ENCODE data around the gene POTEI. TPM values are rescaled to one million over a fixed set of nuclear protein-coding genes. Genes with fewer than 3 reads are reported as not detected.
"Not testable (repeated sequence)": the region's sequence is repeated elsewhere in the genome, so short reads cannot be mapped to it uniquely, and the experiment has no call there.

Gene POTEI
- total RNA-seq: not detected

GRCh38 chr2:130509228-130509627, at the start of gene POTEI:
Gene POTEI, minus strand, starts transcription at chr2:130509328. Its CDS starts 93 bp downstream, at chr2:130509235.
- not testable (repeated sequence) for ATAC-seq (ENCODE audit: insufficient number of reproducible peaks, low FRiP score, low read depth); H3K36me3 ChIP-seq; H3K27ac ChIP-seq; H3K27me3 ChIP-seq (replicated peaks; ENCODE audit: insufficient read depth); H3K4me1 ChIP-seq (ENCODE audit: control insufficient read depth in 1 of 2, low read depth in 2 of 2); DNase-seq (ENCODE audit: low spot score); H3K9me3 ChIP-seq; H3K4me3 ChIP-seq

GRCh38 chr2:130556441-130556840, 47.3 kb upstream of the POTEI start:
- not testable (repeated sequence) for H3K27me3 ChIP-seq (replicated peaks; ENCODE audit: insufficient read depth); ATAC-seq (ENCODE audit: insufficient number of reproducible peaks, low FRiP score, low read depth); H3K36me3 ChIP-seq; H3K4me3 ChIP-seq; H3K27ac ChIP-seq; H3K9me3 ChIP-seq; DNase-seq (ENCODE audit: low spot score); H3K4me1 ChIP-seq (ENCODE audit: control insufficient read depth in 1 of 2, low read depth in 2 of 2)

GRCh38 chr2:130554178-130554577, 45.0 kb upstream of the POTEI start:
- H3K9me3 ChIP-seq; H3K4me1 ChIP-seq (ENCODE audit: control insufficient read depth in 1 of 2, low read depth in 2 of 2); H3K27ac ChIP-seq; H3K27me3 ChIP-seq (replicated peaks; ENCODE audit: insufficient read depth); H3K36me3 ChIP-seq; ATAC-seq (ENCODE audit: insufficient number of reproducible peaks, low FRiP score, low read depth); H3K4me3 ChIP-seq; DNase-seq (ENCODE audit: low spot score): not testable (repeated sequence)

GRCh38 chr2:130549475-130549874, 40.3 kb upstream of the POTEI start:
- H3K27ac ChIP-seq; H3K27me3 ChIP-seq (replicated peaks; ENCODE audit: insufficient read depth); H3K4me3 ChIP-seq; DNase-seq (ENCODE audit: low spot score); ATAC-seq (ENCODE audit: insufficient number of reproducible peaks, low FRiP score, low read depth); H3K36me3 ChIP-seq; H3K9me3 ChIP-seq; H3K4me1 ChIP-seq (ENCODE audit: control insufficient read depth in 1 of 2, low read depth in 2 of 2): not testable (repeated sequence)

- not testable (repeated sequence) for H3K4me1 ChIP-seq (ENCODE audit: control insufficient read depth in 1 of 2, low read depth in 2 of 2); ATAC-seq (ENCODE audit: insufficient number of reproducible peaks, low FRiP score, low read depth); H3K36me3 ChIP-seq; H3K27ac ChIP-seq; H3K9me3 ChIP-seq; H3K4me3 ChIP-seq; H3K27me3 ChIP-seq (replicated peaks; ENCODE audit: insufficient read depth); DNase-seq (ENCODE audit: low spot score)
These were observed 39.3 kb upstream of the POTEI start for GRCh38 chr2:130548418-130548817.

- not testable (repeated sequence) for ATAC-seq (ENCODE audit: insufficient number of reproducible peaks, low FRiP score, low read depth); H3K36me3 ChIP-seq; H3K9me3 ChIP-seq; DNase-seq (ENCODE audit: low spot score); H3K27ac ChIP-seq; H3K4me3 ChIP-seq; H3K4me1 ChIP-seq (ENCODE audit: control insufficient read depth in 1 of 2, low read depth in 2 of 2); H3K27me3 ChIP-seq (replicated peaks; ENCODE audit: insufficient read depth)
These were observed 35.9 kb upstream of the POTEI start for GRCh38 chr2:130544978-130545377.

GRCh38 chr2:130543785-130544528, 34.8 kb upstream of the POTEI start:
- ATAC-seq (ENCODE audit: insufficient number of reproducible peaks, low FRiP score, low read depth); H3K27ac ChIP-seq; H3K36me3 ChIP-seq; H3K4me1 ChIP-seq (ENCODE audit: control insufficient read depth in 1 of 2, low read depth in 2 of 2); H3K4me3 ChIP-seq; H3K27me3 ChIP-seq (replicated peaks; ENCODE audit: insufficient read depth); H3K9me3 ChIP-seq; DNase-seq (ENCODE audit: low spot score): not testable (repeated sequence)

GRCh38 chr2:130542789-130543188, 33.7 kb upstream of the POTEI start:
- H3K27ac ChIP-seq; ATAC-seq (ENCODE audit: insufficient number of reproducible peaks, low FRiP score, low read depth); DNase-seq (ENCODE audit: low spot score); H3K4me3 ChIP-seq; H3K27me3 ChIP-seq (replicated peaks; ENCODE audit: insufficient read depth); H3K9me3 ChIP-seq; H3K36me3 ChIP-seq; H3K4me1 ChIP-seq (ENCODE audit: control insufficient read depth in 1 of 2, low read depth in 2 of 2): not testable (repeated sequence)

GRCh38 chr2:130538271-130538670, 29.1 kb upstream of the POTEI start:
- DNase-seq (ENCODE audit: low spot score); H3K27ac ChIP-seq; H3K9me3 ChIP-seq; H3K36me3 ChIP-seq; ATAC-seq (ENCODE audit: insufficient number of reproducible peaks, low FRiP score, low read depth); H3K4me3 ChIP-seq; H3K27me3 ChIP-seq (replicated peaks; ENCODE audit: insufficient read depth); H3K4me1 ChIP-seq (ENCODE audit: control insufficient read depth in 1 of 2, low read depth in 2 of 2): not testable (repeated sequence)

- H3K27me3 ChIP-seq (replicated peaks; ENCODE audit: insufficient read depth); H3K4me1 ChIP-seq (ENCODE audit: control insufficient read depth in 1 of 2, low read depth in 2 of 2); H3K9me3 ChIP-seq; ATAC-seq (ENCODE audit: insufficient number of reproducible peaks, low FRiP score, low read depth); DNase-seq (ENCODE audit: low spot score); H3K4me3 ChIP-seq; H3K27ac ChIP-seq; H3K36me3 ChIP-seq: not testable (repeated sequence)
These were observed 27.5 kb upstream of the POTEI start for GRCh38 chr2:130536654-130537053.

GRCh38 chr2:130531672-130532071, 22.5 kb upstream of the POTEI start:
- not testable (repeated sequence) for H3K27ac ChIP-seq; DNase-seq (ENCODE audit: low spot score); H3K4me3 ChIP-seq; ATAC-seq (ENCODE audit: insufficient number of reproducible peaks, low FRiP score, low read depth); H3K4me1 ChIP-seq (ENCODE audit: control insufficient read depth in 1 of 2, low read depth in 2 of 2); H3K9me3 ChIP-seq; H3K27me3 ChIP-seq (replicated peaks; ENCODE audit: insufficient read depth); H3K36me3 ChIP-seq

GRCh38 chr2:130531225-130531624, 22.1 kb upstream of the POTEI start:
- H3K27ac ChIP-seq; H3K36me3 ChIP-seq; H3K27me3 ChIP-seq (replicated peaks; ENCODE audit: insufficient read depth); H3K9me3 ChIP-seq; H3K4me1 ChIP-seq (ENCODE audit: control insufficient read depth in 1 of 2, low read depth in 2 of 2); H3K4me3 ChIP-seq; DNase-seq (ENCODE audit: low spot score); ATAC-seq (ENCODE audit: insufficient number of reproducible peaks, low FRiP score, low read depth): not testable (repeated sequence)

- not testable (repeated sequence) for ATAC-seq (ENCODE audit: insufficient number of reproducible peaks, low FRiP score, low read depth); H3K9me3 ChIP-seq; DNase-seq (ENCODE audit: low spot score); H3K27ac ChIP-seq; H3K4me3 ChIP-seq; H3K27me3 ChIP-seq (replicated peaks; ENCODE audit: insufficient read depth); H3K36me3 ChIP-seq; H3K4me1 ChIP-seq (ENCODE audit: control insufficient read depth in 1 of 2, low read depth in 2 of 2)
These were observed 21.1 kb upstream of the POTEI start for GRCh38 chr2:130530212-130530611.

All from thoracic aorta (tissue), 2 donors.